ENCODE results near the gene LSM5. TPM values are rescaled to one million over a fixed set of nuclear protein-coding genes. Genes with fewer than 3 reads are reported as not detected.

LSM5 gene
- total RNA-seq: 10 to 100 TPM; 28.8 to 33.5 TPM
- long read RNA-seq, transcript LSM5-208 (5 exons, 2,258 nt): major isoform, 12 of 17 reads
- long read RNA-seq, partial matches to known transcripts: 0 of 17 reads
- long read RNA-seq, other reads (novel, unspliced or antisense): 1 of 17 reads

GRCh38 chr7:32490127-32490796 is at the start of gene LSM5:
LSM5 (minus strand) TSS chr7:32490380; CDS start chr7:32490365, 15 bp downstream.
- DNase-seq (peak; percentile 93), ATAC-seq (peak; percentile 80)
- intact Hi-C loops (cut with DNase I, micrococcal nuclease): no loop called here

- ATAC-seq: no peak
Measured at GRCh38 chr7:32539366-32539765, 49.2 kb upstream of the LSM5 start.

GRCh38 chr7:32537760-32538159 is 47.6 kb upstream of the LSM5 start:
- no peak for ATAC-seq
- intact Hi-C loops (cut with DNase I, micrococcal nuclease): no loop called here

More at GRCh38 chr7:32539366-32539765, 49.2 kb upstream of the LSM5 start:
- no peak for DNase-seq
- intact Hi-C loops (cut with DNase I, micrococcal nuclease): no loop called here

GRCh38 chr7:32536585-32536984 is 46.4 kb upstream of the LSM5 start:
- intact Hi-C loops (cut with DNase I, micrococcal nuclease): no loop called here
- DNase-seq (no peak), ATAC-seq (no peak)

More at GRCh38 chr7:32537760-32538159, 47.6 kb upstream of the LSM5 start:
- DNase-seq: no peak

- intact Hi-C loops (cut with DNase I, micrococcal nuclease): no loop called here
Measured at GRCh38 chr7:32536016-32536415, 45.8 kb upstream of the LSM5 start.

GRCh38 chr7:32535162-32535702 is 45.1 kb upstream of the LSM5 start:
- no peak for DNase-seq
- intact Hi-C loops (cut with DNase I, micrococcal nuclease): no loop called here
- no peak for ATAC-seq

More at GRCh38 chr7:32536016-32536415, 45.8 kb upstream of the LSM5 start:
- DNase-seq (no peak), ATAC-seq (no peak)

GRCh38 chr7:32533276-32534029 is 43.3 kb upstream of the LSM5 start:
- DNase-seq: no peak
- intact Hi-C loops (cut with DNase I, micrococcal nuclease): no loop called here
- ATAC-seq: no peak

GRCh38 chr7:32532716-32533115 is 42.5 kb upstream of the LSM5 start:
- intact Hi-C loops (cut with DNase I, micrococcal nuclease): no loop called here
- DNase-seq (no peak), ATAC-seq (no peak)

- peak; percentile 20 to 27 for DNase-seq
- ATAC-seq: peak; percentile 48
- intact Hi-C loops (cut with DNase I, micrococcal nuclease): no loop called here
Measured at GRCh38 chr7:32532086-32532485, 41.9 kb upstream of the LSM5 start.

GRCh38 chr7:32531402-32531801 is 41.2 kb upstream of the LSM5 start:
- DNase-seq: no peak
- ATAC-seq: no peak
- intact Hi-C loops (cut with DNase I, micrococcal nuclease): no loop called here

GRCh38 chr7:32525839-32526238 is 35.7 kb upstream of the LSM5 start:
- intact Hi-C loops (cut with DNase I, micrococcal nuclease): no loop called here
- ATAC-seq (no peak), DNase-seq (no peak)

- intact Hi-C loops (cut with DNase I, micrococcal nuclease): no loop called here
- ATAC-seq (no peak), DNase-seq (no peak)
Measured at GRCh38 chr7:32524631-32525030, 34.5 kb upstream of the LSM5 start.

- DNase-seq (no peak), ATAC-seq (no peak)
- intact Hi-C loops (cut with DNase I, micrococcal nuclease): no loop called here
Measured at GRCh38 chr7:32522746-32523530, 32.8 kb upstream of the LSM5 start.

- DNase-seq: no peak
- no peak for ATAC-seq
- intact Hi-C loops (cut with DNase I, micrococcal nuclease): no loop called here
Measured at GRCh38 chr7:32519763-32520162, 29.6 kb upstream of the LSM5 start.

GRCh38 chr7:32518534-32519140 is 28.5 kb upstream of the LSM5 start:
- DNase-seq: no peak
- no peak for ATAC-seq
- intact Hi-C loops (cut with DNase I, micrococcal nuclease): no loop called here

GRCh38 chr7:32516551-32517100 is 26.4 kb upstream of the LSM5 start:
- intact Hi-C loops (cut with DNase I, micrococcal nuclease): no loop called here
- ATAC-seq: peak; percentile 89
- peak in 1 of 2 donors; percentile 45 for DNase-seq

GRCh38 chr7:32515890-32516550 is 25.8 kb upstream of the LSM5 start:
- ATAC-seq (peak; percentile 85), DNase-seq (no peak)
- intact Hi-C loops (cut with DNase I, micrococcal nuclease): no loop called here

- ATAC-seq: no peak
- no peak for DNase-seq
- intact Hi-C loops (cut with DNase I, micrococcal nuclease): no loop called here
Measured at GRCh38 chr7:32513210-32513609, 23.0 kb upstream of the LSM5 start.
